GM15510 (cell line): Measurements from ENCODE around the gene SYT12.

Experiments
- POLR2A ChIP-seq: IDR thresholded peaks from 3 replicates; pipeline ENCODE4 v1.6.1; 2011; ENCODE audit warnings: borderline replicate concordance; ENCODE audit not compliant: insufficient read length; ENCODE audit errors: extremely low read depth

Gene SYT12

GRCh38 chr11:67022961-67023956 lies at the start of gene SYT12:
Gene SYT12 (plus strand): TSS chr11:67023134. CDS start chr11:67030145, 7,011 bp downstream.
- TF ChIP-seq POLR2A, result no peak

GRCh38 chr11:66973956-66974580 lies 48.9 kb upstream of the SYT12 start:
- no peak for TF ChIP-seq POLR2A

- no peak for TF ChIP-seq POLR2A
Observed at GRCh38 chr11:66974724-66975404, 48.1 kb upstream of the SYT12 start, which contains the start of gene C11orf86. Gene C11orf86 (plus strand): TSS chr11:66975304. CDS start chr11:66975363, 59 bp downstream.

GRCh38 chr11:66975405-66976027 lies 47.4 kb upstream of the SYT12 start:
- TF ChIP-seq POLR2A, result no peak

GRCh38 chr11:66976028-66976467 lies 46.9 kb upstream of the SYT12 start:
- TF ChIP-seq POLR2A, result no peak

GRCh38 chr11:66976925-66977324 lies 46.0 kb upstream of the SYT12 start:
- no peak for TF ChIP-seq POLR2A

- no peak for TF ChIP-seq POLR2A
Observed at GRCh38 chr11:66978229-66978628, 44.7 kb upstream of the SYT12 start.

- TF ChIP-seq POLR2A, result no peak
Observed at GRCh38 chr11:66978717-66979116, 44.2 kb upstream of the SYT12 start.

GRCh38 chr11:66979336-66979980 lies 43.5 kb upstream of the SYT12 start:
- TF ChIP-seq POLR2A, result no peak

- no peak for TF ChIP-seq POLR2A
Observed at GRCh38 chr11:66981976-66982578, 40.9 kb upstream of the SYT12 start.

GRCh38 chr11:66983275-66983924 lies 39.5 kb upstream of the SYT12 start:
- no peak for TF ChIP-seq POLR2A

GRCh38 chr11:66985508-66986177 lies 37.3 kb upstream of the SYT12 start:
- no peak for TF ChIP-seq POLR2A

- no peak for TF ChIP-seq POLR2A
Observed at GRCh38 chr11:66986178-66986545, 36.8 kb upstream of the SYT12 start.
